Astrocyte (in vitro differentiated cells and primary cell): ENCODE data around the gene ASB7. TPM values are rescaled to one million over a fixed set of nuclear protein-coding genes. Genes with fewer than 3 reads are reported as not detected.

Source experiments
- DNase-seq: peaks from one replicate; pipeline ENCODE4 v3.0.0-alpha.2; 2010; ENCODE audit warnings: low read depth
- FAIRE-seq: peaks from 2 replicates; lab custom pipeline; 2011; peaks lifted over from hg19 to GRCh38; lab: Jason Lieb, UNC
- H2AFZ ChIP-seq: 2 replicates; pipeline ENCODE4 v1.6.0; 2012; ENCODE audit warnings: low read depth, low read length, inconsistent platforms
- H3K27ac ChIP-seq: 2 replicates; pipeline ENCODE4 v1.5.1; 2011; ENCODE audit warnings: low read depth, low read length, inconsistent platforms
- H3K27me3 ChIP-seq: 2 replicates; pipeline ENCODE4 v1.6.0; 2011; ENCODE audit warnings: low read length, inconsistent platforms; ENCODE audit not compliant: insufficient read depth
- H3K36me3 ChIP-seq: 2 replicates; pipeline ENCODE4 v1.5.1; 2011; ENCODE audit warnings: low read length, inconsistent platforms; ENCODE audit not compliant: insufficient read depth
- H3K4me1 ChIP-seq: 2 replicates; pipeline ENCODE4 v1.5.1; 2011; ENCODE audit warnings: low read length, inconsistent platforms; ENCODE audit not compliant: insufficient read depth
- H3K4me2 ChIP-seq: 2 replicates; pipeline ENCODE4 v1.6.0; 2012; ENCODE audit warnings: low read length, inconsistent platforms
- H3K4me3 ChIP-seq: 2 replicates; pipeline ENCODE4 v1.5.1; 2011; ENCODE audit warnings: low read depth, mild to moderate bottlenecking, low read length, inconsistent platforms; ENCODE audit not compliant: insufficient read depth
- H3K79me2 ChIP-seq: 2 replicates; pipeline ENCODE4 v1.6.0; 2012; ENCODE audit warnings: mild to moderate bottlenecking, low read length, inconsistent platforms; ENCODE audit not compliant: insufficient read depth
- H3K9ac ChIP-seq: 2 replicates; pipeline ENCODE4 v1.6.0; 2012; ENCODE audit warnings: mild to moderate bottlenecking, low read length, inconsistent platforms
- H3K9me3 ChIP-seq: 2 replicates; pipeline ENCODE4 v1.5.1; 2012; ENCODE audit warnings: low read depth, mild to moderate bottlenecking, low read length, inconsistent platforms; ENCODE audit not compliant: insufficient read depth
- H4K20me1 ChIP-seq: 2 replicates; pipeline ENCODE4 v1.6.0; 2012; ENCODE audit warnings: low read length, inconsistent platforms; ENCODE audit not compliant: insufficient read depth
- H3K27ac Mint-ChIP-seq: one replicate; pipeline ENCODE4 v1.8.0; 2021; ENCODE audit warnings: mild to moderate bottlenecking, mixed read lengths; ENCODE audit not compliant: unreplicated experiment
- H3K27me3 Mint-ChIP-seq: one replicate; pipeline ENCODE4 v1.8.0; 2021; ENCODE audit warnings: low read depth, mixed read lengths; ENCODE audit not compliant: unreplicated experiment
- H3K36me3 Mint-ChIP-seq: one replicate; pipeline ENCODE4 v1.8.0; 2021; ENCODE audit warnings: low read depth, mixed read lengths; ENCODE audit not compliant: unreplicated experiment
- H3K4me1 Mint-ChIP-seq: one replicate; pipeline ENCODE4 v1.8.0; 2021; ENCODE audit warnings: low read depth, mixed read lengths; ENCODE audit not compliant: unreplicated experiment
- H3K4me3 Mint-ChIP-seq: one replicate; pipeline ENCODE4 v1.8.0; 2021; ENCODE audit warnings: mild to moderate bottlenecking, moderate library complexity, mixed read lengths; ENCODE audit not compliant: unreplicated experiment
- H3K9me3 Mint-ChIP-seq: one replicate; pipeline ENCODE4 v1.8.0; 2021; ENCODE audit warnings: mild to moderate bottlenecking, mixed read lengths; ENCODE audit not compliant: unreplicated experiment
- CTCF ChIP-seq: IDR thresholded peaks from 2 replicates; pipeline ENCODE4 v1.5.1; 2011; ENCODE audit warnings: low read depth, mild to moderate bottlenecking, inconsistent platforms, low read length, moderate library complexity; ENCODE audit not compliant: insufficient read depth
- EZH2 ChIP-seq: IDR thresholded peaks from 2 replicates; pipeline ENCODE4 v1.6.1; 2012; ENCODE audit warnings: mild to moderate bottlenecking, low read length, inconsistent platforms; ENCODE audit not compliant: insufficient read depth
- total RNA-seq: library from RNA; stranded (reverse); gene quantifications from 2 replicates; pipeline ENCODE4 v1.2.1, GENCODE V29; 2021

ASB7 gene
- total RNA-seq, 1 donor from 2014 or later = 14.4 TPM

GRCh38 chr15:100631831-100632230 lies 29.4 kb downstream of the ASB7 start:
- no peak overlapping the region for H3K27ac Mint-ChIP-seq
- H3K4me1 Mint-ChIP-seq = peaks cover 3% of the 10 kb centered on the region
- H3K4me3 ChIP-seq = no peak overlapping the region
- DNase-seq (no peak), FAIRE-seq (no peak)
- no peak overlapping the region for H3K4me3 Mint-ChIP-seq
- peaks cover 52% of the 10 kb centered on the region for H3K79me2 ChIP-seq
- no peaks in the 10 kb centered on the region for H3K9me3 Mint-ChIP-seq
- no peak overlapping the region for H3K4me2 ChIP-seq
- no peaks in the 10 kb centered on the region for H3K36me3 ChIP-seq
- no peak overlapping the region for H3K27ac ChIP-seq
- H3K9ac ChIP-seq = no peak overlapping the region
- TF ChIP-seq CTCF (no peak), EZH2 (no peak)
- no peaks in the 10 kb centered on the region for H3K27me3 Mint-ChIP-seq
- no peak overlapping the region for H2AFZ ChIP-seq
- H3K27me3 ChIP-seq = no peaks in the 10 kb centered on the region
- H3K4me1 ChIP-seq = no peaks in the 10 kb centered on the region
- no peaks in the 10 kb centered on the region for H3K36me3 Mint-ChIP-seq
- H3K9me3 ChIP-seq = no peaks in the 10 kb centered on the region
- peaks cover 52% of the 10 kb centered on the region for H4K20me1 ChIP-seq

- Histone ChIP-seq H3K27me3 (no peaks in the 10 kb centered on the region), H3K27ac (no peak overlapping the region), H3K4me2 (no peak overlapping the region), H3K4me1 (no peaks in the 10 kb centered on the region), H2AFZ (no peak overlapping the region), H3K79me2 (peaks cover 59% of the 10 kb centered on the region), H3K9ac (no peak overlapping the region), H4K20me1 (peaks cover 55% of the 10 kb centered on the region), H3K4me3 (no peak overlapping the region), H3K9me3 (no peaks in the 10 kb centered on the region), H3K36me3 (no peaks in the 10 kb centered on the region)
- Mint-ChIP-seq H3K4me1 (peaks cover 3% of the 10 kb centered on the region), H3K27ac (no peak overlapping the region), H3K9me3 (no peaks in the 10 kb centered on the region), H3K36me3 (no peaks in the 10 kb centered on the region), H3K4me3 (no peak overlapping the region), H3K27me3 (no peaks in the 10 kb centered on the region)
- FAIRE-seq (no peak), DNase-seq (no peak)
- TF ChIP-seq EZH2 (no peak), CTCF (no peak)
Measured at GRCh38 chr15:100633763-100634075, 31.3 kb downstream of the ASB7 start.

GRCh38 chr15:100635406-100636071 lies 33.1 kb downstream of the ASB7 start:
- Histone ChIP-seq H2AFZ (no peak overlapping the region), H3K4me3 (no peak overlapping the region), H3K27ac (no peak overlapping the region), H4K20me1 (peaks cover 65% of the 10 kb centered on the region), H3K36me3 (no peaks in the 10 kb centered on the region), H3K4me2 (no peak overlapping the region), H3K9me3 (no peaks in the 10 kb centered on the region), H3K4me1 (no peaks in the 10 kb centered on the region), H3K27me3 (no peaks in the 10 kb centered on the region), H3K9ac (no peak overlapping the region), H3K79me2 (peaks cover 64% of the 10 kb centered on the region)
- H3K4me1 Mint-ChIP-seq = peaks cover 3% of the 10 kb centered on the region
- no peaks in the 10 kb centered on the region for H3K36me3 Mint-ChIP-seq
- TF ChIP-seq CTCF (no peak), EZH2 (no peak)
- no peak for FAIRE-seq
- H3K4me3 Mint-ChIP-seq = no peak overlapping the region
- H3K27me3 Mint-ChIP-seq = no peaks in the 10 kb centered on the region
- no peak for DNase-seq
- H3K27ac Mint-ChIP-seq = no peak overlapping the region
- H3K9me3 Mint-ChIP-seq = no peaks in the 10 kb centered on the region
